ENCODE data around the gene CDC25B. TPM values are rescaled to one million over a fixed set of nuclear protein-coding genes. Genes with fewer than 3 reads are reported as not detected.

Gene CDC25B
- total RNA-seq, result 10 to 100 TPM in 1 of 2 donors, 1 to 10 TPM in 1; 8.7 to 25.6 TPM

DNA sequence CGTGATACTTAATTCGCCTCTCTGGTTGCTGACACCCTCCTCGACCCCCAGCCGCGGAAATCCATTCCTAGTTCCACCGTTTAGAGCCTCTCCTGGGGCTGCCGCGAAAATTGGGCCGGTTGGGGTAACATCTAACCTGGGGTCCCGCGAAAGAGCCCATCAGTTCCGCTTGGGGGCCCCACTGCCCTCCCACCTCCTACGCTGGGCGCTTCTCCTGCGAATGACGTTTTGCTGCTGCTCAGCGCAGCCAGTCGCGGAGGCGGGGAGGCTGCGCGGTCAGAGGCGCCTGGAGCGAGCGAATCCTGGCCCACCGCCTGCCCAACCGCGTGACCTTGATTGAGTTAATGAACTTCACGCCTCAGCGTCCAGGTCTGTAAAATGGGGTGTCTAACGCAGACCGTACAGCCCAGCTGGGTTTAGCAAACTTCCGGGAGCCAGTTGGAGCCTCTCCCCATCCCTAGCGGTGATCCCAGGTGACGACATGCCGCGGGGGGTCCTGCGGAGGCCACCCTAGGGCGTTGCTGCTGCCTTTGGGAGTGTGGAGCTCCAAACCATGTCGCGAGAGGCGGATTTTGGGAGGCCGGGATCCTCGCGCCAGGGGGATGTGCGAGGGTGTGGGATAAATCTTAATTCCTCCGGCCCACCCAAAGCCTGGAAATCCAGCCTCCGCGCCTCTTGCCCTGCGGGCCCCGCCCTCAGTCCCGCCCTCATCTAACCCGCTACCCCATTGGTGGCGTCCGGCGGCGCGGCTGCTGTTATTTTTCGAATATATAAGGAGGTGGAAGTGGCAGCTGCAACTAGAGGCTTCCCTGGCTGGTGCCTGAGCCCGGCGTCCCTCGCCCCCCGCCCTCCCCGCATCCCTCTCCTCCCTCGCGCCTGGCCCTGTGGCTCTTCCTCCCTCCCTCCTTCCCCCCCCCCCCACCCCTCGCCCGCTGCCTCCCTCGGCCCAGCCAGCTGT, at the start of gene CDC25B:
CDC25B (plus strand) TSS at position 800 of the 958 bp plus-strand sequence. CDS start 222 bp downstream, outside the sequence.
- Histone ChIP-seq H3K27me3 (replicated peaks; ENCODE audit: insufficient read depth) (no peaks in the 10 kb centered on the region), H3K9me3 (no peaks in the 10 kb centered on the region), H3K4me3 (peak within 1 kb of the TSS; percentile 57 to 66), H3K27ac (peak within 1 kb of the TSS; percentile 91 to 96), H3K4me1 (replicated peaks) (no peaks in the 10 kb centered on the region), H3K36me3 (no peaks in the 10 kb centered on the region)
- under 1% methylated on average over 63 of the region's 69 CpGs for WGBS
- TF ChIP-seq, protein P1, sequence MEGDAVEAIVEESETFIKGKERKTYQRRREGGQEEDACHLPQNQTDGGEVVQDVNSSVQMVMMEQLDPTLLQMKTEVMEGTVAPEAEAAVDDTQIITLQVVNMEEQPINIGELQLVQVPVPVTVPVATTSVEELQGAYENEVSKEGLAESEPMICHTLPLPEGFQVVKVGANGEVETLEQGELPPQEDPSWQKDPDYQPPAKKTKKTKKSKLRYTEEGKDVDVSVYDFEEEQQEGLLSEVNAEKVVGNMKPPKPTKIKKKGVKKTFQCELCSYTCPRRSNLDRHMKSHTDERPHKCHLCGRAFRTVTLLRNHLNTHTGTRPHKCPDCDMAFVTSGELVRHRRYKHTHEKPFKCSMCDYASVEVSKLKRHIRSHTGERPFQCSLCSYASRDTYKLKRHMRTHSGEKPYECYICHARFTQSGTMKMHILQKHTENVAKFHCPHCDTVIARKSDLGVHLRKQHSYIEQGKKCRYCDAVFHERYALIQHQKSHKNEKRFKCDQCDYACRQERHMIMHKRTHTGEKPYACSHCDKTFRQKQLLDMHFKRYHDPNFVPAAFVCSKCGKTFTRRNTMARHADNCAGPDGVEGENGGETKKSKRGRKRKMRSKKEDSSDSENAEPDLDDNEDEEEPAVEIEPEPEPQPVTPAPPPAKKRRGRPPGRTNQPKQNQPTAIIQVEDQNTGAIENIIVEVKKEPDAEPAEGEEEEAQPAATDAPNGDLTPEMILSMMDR (IDR thresholded peaks at IDR 0.05), result peak; percentile 36 to 81 (median 54)
- TF ChIP-seq POLR2AphosphoS5 (IDR thresholded peaks at IDR 0.05) (peak; percentile 62), POLR2A (IDR thresholded peaks at IDR 0.05) (peak; percentile 26)
- peak; percentile 90 for DNase-seq (ENCODE audit: low spot score)
- intact Hi-C loops (cut with DNase I), result no loop called here

DNA sequence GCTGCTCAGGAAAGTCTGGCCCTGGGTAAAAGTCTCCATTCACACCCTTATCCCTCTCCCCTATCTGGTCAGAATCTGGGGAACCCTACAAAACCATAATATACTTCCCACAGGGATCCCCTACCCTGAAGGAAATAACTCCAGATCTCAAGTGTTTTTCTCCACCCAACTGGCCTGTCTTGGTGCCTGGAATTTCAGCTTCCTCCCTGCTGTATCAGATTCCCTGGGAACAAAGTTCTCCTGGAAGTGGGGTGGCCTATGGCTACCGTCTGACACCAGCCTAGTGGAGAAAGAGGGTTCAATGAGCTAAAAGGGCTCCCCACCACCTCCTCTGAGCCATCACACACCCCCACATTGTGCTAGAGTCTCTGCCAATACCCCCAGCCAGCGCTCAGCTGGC, 48.6 kb upstream of the CDC25B start:
- Histone ChIP-seq H3K4me1 (replicated peaks) (peaks cover 4% of the 10 kb centered on the region), H3K9me3 (no peaks in the 10 kb centered on the region), H3K27me3 (replicated peaks; ENCODE audit: insufficient read depth) (peaks cover 9% of the 10 kb centered on the region), H3K4me3 (no peak overlapping the region), H3K27ac (no peak overlapping the region), H3K36me3 (no peaks in the 10 kb centered on the region)
- intact Hi-C loops (cut with DNase I), result no loop called here
- TF ChIP-seq POLR2AphosphoS5 (IDR thresholded peaks at IDR 0.05) (no peak), POLR2A (IDR thresholded peaks at IDR 0.05) (no peak)
- TF ChIP-seq, protein P1 (IDR thresholded peaks at IDR 0.05), result no peak
- DNase-seq (ENCODE audit: low spot score), result no peak
- WGBS, result 83% methylated on average over 2 of the region's 2 CpGs

DNA sequence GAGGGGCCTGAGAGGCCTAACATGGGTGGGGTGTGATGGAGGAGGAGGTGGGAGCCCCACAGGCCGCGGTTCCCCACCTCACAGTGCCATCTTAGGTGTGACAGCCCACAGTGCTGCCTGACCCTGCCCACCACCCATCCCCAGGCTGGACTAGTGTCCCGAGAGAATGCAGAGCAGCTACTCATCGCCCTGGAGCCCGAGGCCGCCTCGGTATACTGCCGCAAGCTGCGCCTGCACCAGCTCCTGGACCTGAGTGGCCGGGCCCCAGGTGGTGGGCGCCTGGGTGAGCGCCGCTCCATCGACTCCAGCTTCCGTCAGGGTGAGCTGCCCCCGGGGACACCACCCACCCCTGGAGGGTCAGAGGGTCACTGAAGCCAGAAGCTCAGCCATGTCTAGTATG, 48.0 kb upstream of the CDC25B start:
- H3K27me3 ChIP-seq (replicated peaks; ENCODE audit: insufficient read depth), result peaks cover 9% of the 10 kb centered on the region
- H3K4me3 ChIP-seq, result no peak overlapping the region
- H3K4me1 ChIP-seq (replicated peaks), result peaks cover 4% of the 10 kb centered on the region
- no peaks in the 10 kb centered on the region for H3K9me3 ChIP-seq
- no peak for DNase-seq (ENCODE audit: low spot score)
- no peak overlapping the region for H3K27ac ChIP-seq
- no peaks in the 10 kb centered on the region for H3K36me3 ChIP-seq
- WGBS, result 85% methylated on average over 11 of the region's 16 CpGs
- TF ChIP-seq, protein P1 (IDR thresholded peaks at IDR 0.05), result no peak
- TF ChIP-seq POLR2A (IDR thresholded peaks at IDR 0.05), result no peak
- no peak for TF ChIP-seq POLR2AphosphoS5 (IDR thresholded peaks at IDR 0.05)
- intact Hi-C loops (cut with DNase I), result no loop called here

DNA sequence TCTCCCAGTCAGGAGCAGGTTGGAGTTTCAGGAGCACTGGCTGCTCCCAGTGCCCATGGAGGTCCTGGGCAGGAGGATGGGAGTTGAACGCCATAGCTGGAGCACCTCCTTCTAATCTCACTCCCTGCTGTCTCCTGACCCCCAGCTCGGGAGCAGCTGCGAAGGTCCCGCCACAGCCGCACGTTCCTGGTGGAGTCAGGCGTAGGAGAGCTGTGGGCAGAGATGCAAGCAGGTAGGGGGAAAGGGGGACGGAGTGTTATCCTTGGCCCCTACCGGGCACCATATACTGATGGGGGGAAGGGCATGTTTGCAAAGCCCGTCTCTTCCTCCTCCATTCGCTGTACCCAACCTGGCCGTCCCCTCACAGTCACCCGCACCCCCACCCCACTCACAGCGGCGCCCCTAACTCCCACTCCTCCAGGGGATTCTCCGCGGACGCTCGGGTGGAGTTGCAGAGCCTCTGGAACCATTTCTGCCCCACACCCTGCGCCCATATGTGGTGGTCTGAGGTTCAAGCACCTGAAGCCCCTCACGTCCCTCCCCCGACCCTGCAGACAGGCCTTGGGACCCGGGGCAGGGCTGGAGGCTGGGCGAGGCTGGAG, 46.9 kb upstream of the CDC25B start:
- H3K27me3 ChIP-seq (replicated peaks; ENCODE audit: insufficient read depth), result peaks cover 9% of the 10 kb centered on the region
- H3K4me1 ChIP-seq (replicated peaks), result peaks cover 4% of the 10 kb centered on the region
- intact Hi-C loops (cut with DNase I), result no loop called here
- TF ChIP-seq POLR2A (IDR thresholded peaks at IDR 0.05) (no peak), POLR2AphosphoS5 (IDR thresholded peaks at IDR 0.05) (no peak)
- TF ChIP-seq, protein P1 (IDR thresholded peaks at IDR 0.05), result no peak
- DNase-seq (ENCODE audit: low spot score), result no peak
- WGBS, result 73% methylated on average over 24 of the region's 24 CpGs
- no peak overlapping the region for H3K27ac ChIP-seq
- no peaks in the 10 kb centered on the region for H3K9me3 ChIP-seq
- no peak overlapping the region for H3K4me3 ChIP-seq
- no peaks in the 10 kb centered on the region for H3K36me3 ChIP-seq

Data from prostate gland (tissue), 2 donors.